Measurements from ENCODE around the gene MORN4.

MORN4 gene

DNA sequence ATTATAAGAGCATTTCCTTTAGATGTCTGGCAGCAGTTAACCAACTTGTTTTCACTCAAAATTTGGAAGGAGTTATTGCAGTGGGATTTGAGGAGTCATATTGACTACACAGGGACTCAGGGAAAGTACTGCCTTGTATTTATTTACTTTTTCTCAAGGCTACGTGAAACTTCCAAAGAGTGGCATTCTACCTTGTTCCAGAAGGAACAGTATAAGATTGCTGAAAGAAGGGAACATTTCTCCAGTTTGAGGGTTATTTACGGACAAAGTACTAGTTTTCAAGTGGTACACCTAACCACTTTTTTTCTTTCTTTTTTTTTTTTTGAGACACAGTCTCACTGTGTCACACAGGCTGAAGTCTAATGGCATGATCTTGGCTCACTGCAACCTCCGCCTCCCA, 5.1 kb downstream of the MORN4 start:
- H3K4me3 ChIP-seq (ENCODE audit: low read depth, low read length): no peak overlapping the region
- no peak for DNase-seq (ENCODE audit: low read depth)
- TF ChIP-seq POLR2A (IDR thresholded peaks at IDR 0.05; ENCODE audit: extremely low read depth, insufficient read length): no peak
- TF ChIP-seq, protein P1, sequence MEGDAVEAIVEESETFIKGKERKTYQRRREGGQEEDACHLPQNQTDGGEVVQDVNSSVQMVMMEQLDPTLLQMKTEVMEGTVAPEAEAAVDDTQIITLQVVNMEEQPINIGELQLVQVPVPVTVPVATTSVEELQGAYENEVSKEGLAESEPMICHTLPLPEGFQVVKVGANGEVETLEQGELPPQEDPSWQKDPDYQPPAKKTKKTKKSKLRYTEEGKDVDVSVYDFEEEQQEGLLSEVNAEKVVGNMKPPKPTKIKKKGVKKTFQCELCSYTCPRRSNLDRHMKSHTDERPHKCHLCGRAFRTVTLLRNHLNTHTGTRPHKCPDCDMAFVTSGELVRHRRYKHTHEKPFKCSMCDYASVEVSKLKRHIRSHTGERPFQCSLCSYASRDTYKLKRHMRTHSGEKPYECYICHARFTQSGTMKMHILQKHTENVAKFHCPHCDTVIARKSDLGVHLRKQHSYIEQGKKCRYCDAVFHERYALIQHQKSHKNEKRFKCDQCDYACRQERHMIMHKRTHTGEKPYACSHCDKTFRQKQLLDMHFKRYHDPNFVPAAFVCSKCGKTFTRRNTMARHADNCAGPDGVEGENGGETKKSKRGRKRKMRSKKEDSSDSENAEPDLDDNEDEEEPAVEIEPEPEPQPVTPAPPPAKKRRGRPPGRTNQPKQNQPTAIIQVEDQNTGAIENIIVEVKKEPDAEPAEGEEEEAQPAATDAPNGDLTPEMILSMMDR (IDR thresholded peaks at IDR 0.05; ENCODE audit: low read depth, low read length): no peak
- TF ChIP-seq MYC (IDR thresholded peaks at IDR 0.05; ENCODE audit: low read depth, low read length): no peak
- TF ChIP-seq, protein P2, sequence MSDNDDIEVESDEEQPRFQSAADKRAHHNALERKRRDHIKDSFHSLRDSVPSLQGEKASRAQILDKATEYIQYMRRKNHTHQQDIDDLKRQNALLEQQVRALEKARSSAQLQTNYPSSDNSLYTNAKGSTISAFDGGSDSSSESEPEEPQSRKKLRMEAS (IDR thresholded peaks at IDR 0.05; ENCODE audit: low read depth, low read length): no peak

DNA sequence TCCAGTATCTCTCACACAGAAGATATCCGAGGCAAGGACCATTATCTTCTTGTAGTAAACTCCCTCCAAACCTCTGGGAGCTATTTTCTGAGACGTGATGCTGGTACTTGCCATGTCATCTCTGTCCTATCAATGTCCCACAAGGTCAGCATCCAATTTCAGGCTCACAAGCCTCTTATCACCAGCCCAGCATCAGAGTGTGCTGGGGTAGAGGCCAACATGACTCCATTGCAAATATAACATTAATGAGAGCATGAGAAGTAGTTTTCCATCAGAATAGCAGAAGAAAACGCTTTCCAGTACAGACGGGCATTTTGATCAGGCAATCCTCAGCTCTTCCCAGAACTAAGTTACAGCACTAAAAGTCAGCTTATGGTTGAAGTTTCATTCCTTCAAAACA, 5.6 kb downstream of the MORN4 start:
- DNase-seq (ENCODE audit: low read depth): no peak
- TF ChIP-seq MYC (IDR thresholded peaks at IDR 0.05; ENCODE audit: low read depth, low read length) (no peak), POLR2A (IDR thresholded peaks at IDR 0.05; ENCODE audit: extremely low read depth, insufficient read length) (no peak)
- TF ChIP-seq, protein P2 (IDR thresholded peaks at IDR 0.05; ENCODE audit: low read depth, low read length): no peak
- TF ChIP-seq, protein P1 (IDR thresholded peaks at IDR 0.05; ENCODE audit: low read depth, low read length): no peak
- H3K4me3 ChIP-seq (ENCODE audit: low read depth, low read length): no peak overlapping the region

DNA sequence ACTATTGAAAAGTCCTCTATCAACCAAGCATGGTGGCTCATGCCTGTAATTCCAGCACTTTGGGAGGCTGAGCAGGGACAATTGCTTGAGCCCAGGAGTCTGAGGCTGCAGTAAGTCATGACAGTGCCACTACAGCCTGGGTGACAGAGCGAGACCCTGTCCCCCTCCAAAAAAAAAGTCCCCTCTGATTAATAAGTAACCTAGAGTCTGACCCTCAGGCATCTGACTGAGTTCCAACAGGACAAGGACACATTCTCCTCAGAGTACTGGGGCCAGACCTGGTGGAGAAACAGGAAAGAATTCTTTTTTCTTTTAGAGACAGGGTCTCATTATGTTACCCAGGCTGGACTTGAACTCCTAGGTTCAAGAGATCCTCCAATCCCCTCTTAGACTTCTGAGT, 10.0 kb downstream of the MORN4 start:
- TF ChIP-seq, protein P2 (IDR thresholded peaks at IDR 0.05; ENCODE audit: low read depth, low read length): no peak
- TF ChIP-seq MYC (IDR thresholded peaks at IDR 0.05; ENCODE audit: low read depth, low read length) (no peak), POLR2A (IDR thresholded peaks at IDR 0.05; ENCODE audit: extremely low read depth, insufficient read length) (no peak)
- TF ChIP-seq, protein P1 (IDR thresholded peaks at IDR 0.05; ENCODE audit: low read depth, low read length): no peak
- H3K4me3 ChIP-seq (ENCODE audit: low read depth, low read length): no peak overlapping the region
- DNase-seq (ENCODE audit: low read depth): no peak

DNA sequence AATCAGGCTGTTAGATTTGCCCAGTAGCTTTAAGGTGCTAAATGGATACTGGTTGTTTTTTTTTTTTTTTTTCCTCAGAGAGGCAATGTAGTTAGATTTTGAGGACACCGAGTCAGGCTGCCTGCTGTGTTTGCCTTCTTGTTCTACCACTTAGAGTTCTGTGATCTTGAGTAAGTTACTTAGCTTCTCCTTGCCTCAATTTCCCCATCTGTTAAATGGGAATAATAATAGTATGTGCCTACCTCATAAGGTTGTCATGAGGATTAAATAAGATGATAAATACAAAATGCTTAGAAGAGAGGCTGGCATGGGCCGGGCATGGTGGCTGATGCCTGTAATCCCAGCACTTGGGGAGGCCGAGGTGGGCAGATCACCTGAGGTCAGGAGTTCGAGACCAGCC, 14.6 kb downstream of the MORN4 start:
- TF ChIP-seq MYC (IDR thresholded peaks at IDR 0.05; ENCODE audit: low read depth, low read length) (no peak), POLR2A (IDR thresholded peaks at IDR 0.05; ENCODE audit: extremely low read depth, insufficient read length) (no peak)
- TF ChIP-seq, protein P1 (IDR thresholded peaks at IDR 0.05; ENCODE audit: low read depth, low read length): no peak
- TF ChIP-seq, protein P2 (IDR thresholded peaks at IDR 0.05; ENCODE audit: low read depth, low read length): no peak
- no peak for DNase-seq (ENCODE audit: low read depth)
- H3K4me3 ChIP-seq (ENCODE audit: low read depth, low read length): no peak overlapping the region

DNA sequence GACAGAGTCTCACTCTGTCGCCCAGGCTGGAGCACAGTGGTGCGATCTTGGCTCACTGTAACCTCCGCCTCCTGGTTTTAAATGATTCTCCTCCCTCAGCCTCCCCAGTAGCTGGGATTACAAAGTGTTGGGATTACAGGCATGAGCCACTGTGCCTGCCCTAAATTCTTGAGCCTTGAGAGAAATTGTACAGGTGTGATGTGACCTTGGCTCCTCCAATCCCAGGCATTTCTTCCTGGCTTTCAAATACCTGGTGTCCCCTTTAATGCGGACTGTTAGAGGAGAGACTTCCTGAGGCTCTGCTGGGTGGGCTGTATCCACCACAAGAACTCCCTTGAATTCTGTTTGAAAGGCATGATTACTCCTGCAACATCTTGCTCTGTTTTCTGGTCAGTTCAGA, 15.0 kb downstream of the MORN4 start:
- H3K4me3 ChIP-seq (ENCODE audit: low read depth, low read length): no peak overlapping the region
- DNase-seq (ENCODE audit: low read depth): no peak
- TF ChIP-seq, protein P2 (IDR thresholded peaks at IDR 0.05; ENCODE audit: low read depth, low read length): no peak
- TF ChIP-seq MYC (IDR thresholded peaks at IDR 0.05; ENCODE audit: low read depth, low read length): no peak
- TF ChIP-seq, protein P1 (IDR thresholded peaks at IDR 0.05; ENCODE audit: low read depth, low read length): no peak
- no peak for TF ChIP-seq POLR2A (IDR thresholded peaks at IDR 0.05; ENCODE audit: extremely low read depth, insufficient read length)

DNA sequence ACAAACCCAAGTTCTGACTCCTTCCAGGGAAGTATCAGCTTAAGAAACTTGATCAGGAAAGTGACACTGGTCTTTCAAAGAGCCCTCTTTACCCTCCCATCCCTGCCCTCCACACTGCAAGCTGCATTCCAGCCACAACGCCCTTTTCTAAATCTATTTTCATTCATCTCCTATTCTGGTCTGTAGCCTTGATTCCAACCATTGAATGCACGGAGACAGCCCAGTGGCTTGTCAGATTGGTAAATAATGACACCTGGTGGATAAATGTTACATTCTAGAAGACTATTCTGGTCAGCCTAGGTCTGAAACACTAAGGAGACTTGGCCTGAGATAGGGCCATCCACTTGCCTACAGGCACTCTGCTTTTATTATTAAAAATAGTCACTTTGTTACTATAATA, 20.9 kb downstream of the MORN4 start:
- TF ChIP-seq, protein P1 (IDR thresholded peaks at IDR 0.05; ENCODE audit: low read depth, low read length): no peak
- TF ChIP-seq MYC (IDR thresholded peaks at IDR 0.05; ENCODE audit: low read depth, low read length) (no peak), POLR2A (IDR thresholded peaks at IDR 0.05; ENCODE audit: extremely low read depth, insufficient read length) (no peak)
- TF ChIP-seq, protein P2 (IDR thresholded peaks at IDR 0.05; ENCODE audit: low read depth, low read length): no peak
- DNase-seq (ENCODE audit: low read depth): peak; percentile 50
- H3K4me3 ChIP-seq (ENCODE audit: low read depth, low read length): no peak overlapping the region
